ENCODE data around the gene EBF3. TPM values are rescaled to one million over a fixed set of nuclear protein-coding genes. Genes with fewer than 3 reads are reported as not detected.
A peak's percentile ranks its signal among the peaks of the same experiment; 100 is the strongest.

Gene EBF3
- total RNA-seq, 2 donors from 2014 or later, result not detected

- Mint-ChIP-seq H3K4me1 (ENCODE audit: low read depth in 2 of 2) (peaks cover 12 to 18% of the 10 kb centered on the region in 2 donors), H3K27me3 (peaks cover 45 to 67% of the 10 kb centered on the region in 2 donors), H3K9me3 (no peaks in the 10 kb centered on the region), H3K36me3 (peaks cover 5% of the 10 kb centered on the region), H3K4me3 (peak overlapping the region; percentile 10), H3K27ac (no peak overlapping the region)
- no peak for DNase-seq (ENCODE audit: low spot score)
- ATAC-seq, result no peak
Measured at GRCh38 chr10:129959544-129960480, 4.3 kb downstream of the EBF3 start.

GRCh38 chr10:129958629-129959543 lies 5.2 kb downstream of the EBF3 start:
- Mint-ChIP-seq H3K4me3 (peak overlapping the region; percentile 39), H3K27me3 (peaks cover 43 to 67% of the 10 kb centered on the region in 2 donors), H3K27ac (no peak overlapping the region), H3K36me3 (peaks cover 5% of the 10 kb centered on the region), H3K4me1 (ENCODE audit: low read depth in 2 of 2) (peaks cover 12 to 18% of the 10 kb centered on the region in 2 donors), H3K9me3 (no peaks in the 10 kb centered on the region)
- DNase-seq (ENCODE audit: low spot score) (no peak), ATAC-seq (no peak)

GRCh38 chr10:129958148-129958628 lies 5.9 kb downstream of the EBF3 start:
- DNase-seq (ENCODE audit: low spot score), result no peak
- Mint-ChIP-seq H3K36me3 (peaks cover 5% of the 10 kb centered on the region), H3K27me3 (peaks cover 41 to 67% of the 10 kb centered on the region in 2 donors), H3K27ac (no peak overlapping the region), H3K4me1 (ENCODE audit: low read depth in 2 of 2) (peaks cover 12 to 16% of the 10 kb centered on the region in 2 donors), H3K9me3 (no peaks in the 10 kb centered on the region), H3K4me3 (peak overlapping the region; percentile 39)
- no peak for ATAC-seq

GRCh38 chr10:129956876-129957673 lies 7.0 kb downstream of the EBF3 start:
- no peak for DNase-seq (ENCODE audit: low spot score)
- peaks cover 5% of the 10 kb centered on the region for H3K36me3 Mint-ChIP-seq
- H3K4me3 Mint-ChIP-seq, result no peak overlapping the region
- no peaks in the 10 kb centered on the region for H3K9me3 Mint-ChIP-seq
- H3K4me1 Mint-ChIP-seq (ENCODE audit: low read depth in 2 of 2), result peaks cover 4 to 12% of the 10 kb centered on the region in 2 donors
- H3K27ac Mint-ChIP-seq, result no peak overlapping the region
- peaks cover 38 to 65% of the 10 kb centered on the region in 2 donors for H3K27me3 Mint-ChIP-seq
- no peak for ATAC-seq

- no peaks in the 10 kb centered on the region for H3K9me3 Mint-ChIP-seq
- H3K4me3 Mint-ChIP-seq, result no peak overlapping the region
- H3K4me1 Mint-ChIP-seq (ENCODE audit: low read depth in 2 of 2), result peaks cover 4 to 12% of the 10 kb centered on the region in 2 donors
- H3K27ac Mint-ChIP-seq, result no peak overlapping the region
- peaks cover 5% of the 10 kb centered on the region for H3K36me3 Mint-ChIP-seq
- DNase-seq (ENCODE audit: low spot score) (no peak), ATAC-seq (no peak)
- H3K27me3 Mint-ChIP-seq, result peaks cover 35 to 58% of the 10 kb centered on the region in 2 donors
Measured at GRCh38 chr10:129956286-129956670, 7.8 kb downstream of the EBF3 start.

GRCh38 chr10:129955601-129956285 lies 8.3 kb downstream of the EBF3 start:
- Mint-ChIP-seq H3K4me1 (ENCODE audit: low read depth in 2 of 2) (peaks cover 4 to 9% of the 10 kb centered on the region in 2 donors), H3K36me3 (peaks cover 5% of the 10 kb centered on the region), H3K9me3 (no peaks in the 10 kb centered on the region), H3K4me3 (no peak overlapping the region), H3K27ac (no peak overlapping the region), H3K27me3 (peaks cover 35 to 52% of the 10 kb centered on the region in 2 donors)
- DNase-seq (ENCODE audit: low spot score) (no peak), ATAC-seq (no peak)

- Mint-ChIP-seq H3K27ac (no peak overlapping the region), H3K4me3 (no peak overlapping the region), H3K36me3 (no peaks in the 10 kb centered on the region), H3K27me3 (peaks cover 29 to 44% of the 10 kb centered on the region in 2 donors), H3K4me1 (ENCODE audit: low read depth in 2 of 2) (peaks cover 0 to 6% of the 10 kb centered on the region in 2 donors), H3K9me3 (no peaks in the 10 kb centered on the region)
- no peak for DNase-seq (ENCODE audit: low spot score)
- no peak for ATAC-seq
Measured at GRCh38 chr10:129954492-129955315, 9.4 kb downstream of the EBF3 start.

- ATAC-seq, result no peak
- Mint-ChIP-seq H3K27me3 (peaks cover 28 to 43% of the 10 kb centered on the region in 2 donors), H3K4me3 (no peak overlapping the region), H3K27ac (no peak overlapping the region), H3K4me1 (ENCODE audit: low read depth in 2 of 2) (peaks cover 0 to 6% of the 10 kb centered on the region in 2 donors), H3K36me3 (no peaks in the 10 kb centered on the region), H3K9me3 (no peaks in the 10 kb centered on the region)
- no peak for DNase-seq (ENCODE audit: low spot score)
Measured at GRCh38 chr10:129953119-129954051, 10.7 kb downstream of the EBF3 start.

GRCh38 chr10:129952378-129953118 lies 11.5 kb downstream of the EBF3 start:
- DNase-seq (ENCODE audit: low spot score) (no peak), ATAC-seq (no peak)
- Mint-ChIP-seq H3K4me1 (ENCODE audit: low read depth in 2 of 2) (peaks cover 0 to 2% of the 10 kb centered on the region in 2 donors), H3K36me3 (no peaks in the 10 kb centered on the region), H3K27ac (no peak overlapping the region), H3K9me3 (no peaks in the 10 kb centered on the region), H3K27me3 (peaks cover 23 to 35% of the 10 kb centered on the region in 2 donors), H3K4me3 (no peak overlapping the region)

- H3K4me3 Mint-ChIP-seq, result no peak overlapping the region
- no peaks in the 10 kb centered on the region for H3K9me3 Mint-ChIP-seq
- H3K36me3 Mint-ChIP-seq, result no peaks in the 10 kb centered on the region
- ATAC-seq (no peak), DNase-seq (ENCODE audit: low spot score) (no peak)
- no peaks in the 10 kb centered on the region for H3K4me1 Mint-ChIP-seq (ENCODE audit: low read depth in 2 of 2)
- peaks cover 20 to 28% of the 10 kb centered on the region in 2 donors for H3K27me3 Mint-ChIP-seq
- H3K27ac Mint-ChIP-seq, result no peak overlapping the region
Measured at GRCh38 chr10:129951970-129952265, 12.2 kb downstream of the EBF3 start.

Measured in natural killer cell treated with Interleukin-12 subunit alpha and Interleukin-12 subunit beta and Interleukin-15 and Interleukin-18, amount 100 ng/mL, for 72 hours (primary cell).